B cell (primary cell): Measurements from ENCODE around the gene TMEM38A. TPM values are rescaled to one million over a fixed set of nuclear protein-coding genes. Genes with fewer than 3 reads are reported as not detected.

Experiments
- ATAC-seq: fragments of 200-7000 bp; cut with Tn5 transposase; one replicate; pipeline ENCODE4 v1.10.0; 2021; ENCODE audit warnings: low read depth, mild to moderate bottlenecking, moderate number of reproducible peaks, moderate library complexity
- CTCF ChIA-PET: fragments of 350-600 bp; sonication (Branson Sonifier 250); formaldehyde crosslinking; loops from one replicate; lab custom pipeline; 2021; ENCODE audit warnings: antibody characterized with exemption, inconsistent platforms; lab: Charles Lee
- POLR2A ChIA-PET: fragments of 350-600 bp; sonication (Branson Sonifier 250); formaldehyde crosslinking; loops from one replicate; lab custom pipeline; 2021; ENCODE audit warnings: antibody characterized with exemption; lab: Charles Lee
- DNase-seq: peaks from one replicate; pipeline ENCODE4 v3.0.0; 2013
- H2AFZ ChIP-seq: 2 replicates; pipeline ENCODE4 v1.6.1; 2012; ENCODE audit warnings: mild to moderate bottlenecking, low read depth, low read length; ENCODE audit not compliant: insufficient read depth, poor library complexity, severe bottlenecking
- H3K27ac ChIP-seq, 2 donors: 1 replicate in 1 of 2; 2 replicates in 1 of 2; pipeline ENCODE4 v1.5.1; 2012 to 2013; ENCODE audit warnings: low read length in 2 of 2, mild to moderate bottlenecking in 2 of 2, moderate library complexity in 1 of 2
- H3K27me3 ChIP-seq, 4 experiments: fragments of 200-600 bp in 1 of 4; sonication (generic) in 1 of 4; replicated peaks in 1 of 4; 1 replicate in 2 of 4; 2 replicates in 2 of 4; pipeline versions ENCODE4 v1.6.1 to v1.7.0; 2013 to 2016; ENCODE audit warnings: low read length in 3 of 4, mild to moderate bottlenecking in 2 of 4, mixed read lengths in 1 of 4, moderate library complexity in 1 of 4; ENCODE audit not compliant: insufficient read depth in 4 of 4, control insufficient read depth in 3 of 4; ENCODE audit errors: control extremely low read depth in 1 of 4
- H3K36me3 ChIP-seq, 2 experiments: replicated peaks in 1 of 2; 1 replicate in 1 of 2; 2 replicates in 1 of 2; pipeline versions ENCODE4 v1.6.1 to v1.7.1; 2013; ENCODE audit warnings: low read length in 1 of 2; ENCODE audit not compliant: insufficient read depth in 2 of 2, control insufficient read depth in 1 of 2; ENCODE audit errors: control extremely low read depth in 1 of 2, extremely low read depth in 1 of 2
- H3K4me1 ChIP-seq, 2 donors: fragments of 200-600 bp in 1 of 2; sonication (generic) in 1 of 2; 1 replicate in 1 of 2; 2 replicates in 1 of 2; pipeline versions ENCODE4 v1.5.1 to v1.6.1; 2013 to 2017; ENCODE audit warnings: low read length in 2 of 2; ENCODE audit not compliant: control insufficient read depth in 2 of 2, insufficient read depth in 2 of 2
- H3K4me2 ChIP-seq: replicated peaks from 2 replicates; pipeline ENCODE3; 2012; ENCODE audit warnings: mild to moderate bottlenecking, low read depth, low read length; ENCODE audit not compliant: poor library complexity, severe bottlenecking
- H3K4me3 ChIP-seq, 5 experiments: fragments of 200-600 bp in 1 of 5; sonication (generic) in 1 of 5; 1 replicate in 3 of 5; 2 replicates in 2 of 5; pipeline versions ENCODE4 v1.5.1 to v1.7.0; 2011 to 2016; ENCODE audit warnings: low read length in 4 of 5, mild to moderate bottlenecking in 4 of 5, low read depth in 2 of 5, control low read depth in 1 of 5, moderate library complexity in 1 of 5; ENCODE audit not compliant: insufficient read depth in 1 of 5; ENCODE audit errors: control extremely low read depth in 1 of 5, extremely low read depth in 1 of 5
- H3K79me2 ChIP-seq: fragments of 200-600 bp; sonication (generic); one replicate; pipeline ENCODE4 v1.6.0; 2016; ENCODE audit warnings: low read length; ENCODE audit not compliant: control insufficient read depth, insufficient read depth
- H3K9ac ChIP-seq: fragments of 200-600 bp; sonication (generic); 2 replicates; pipeline ENCODE4 v1.6.1; 2017; ENCODE audit warnings: mild to moderate bottlenecking, low read length, moderate library complexity
- H3K9me3 ChIP-seq, 3 donors: one replicate each; pipeline versions ENCODE4 v1.6.1 to v1.7.1; 2013; ENCODE audit warnings: low read length in 2 of 3; ENCODE audit not compliant: control insufficient read depth in 2 of 3, insufficient read depth in 1 of 3; ENCODE audit errors: control extremely low read depth in 1 of 3
- H4K20me1 ChIP-seq: 2 replicates; pipeline ENCODE4 v1.6.0; 2012; ENCODE audit warnings: mild to moderate bottlenecking, low read length; ENCODE audit not compliant: insufficient read depth, control insufficient read depth, poor library complexity, severe bottlenecking
- H3K27ac Mint-ChIP-seq: one replicate; pipeline ENCODE4 v1.8.0; 2021; ENCODE audit warnings: mixed read lengths
- H3K27me3 Mint-ChIP-seq: one replicate; pipeline ENCODE4 v1.8.0; 2021; ENCODE audit warnings: mixed read lengths
- H3K4me1 Mint-ChIP-seq: one replicate; pipeline ENCODE4 v1.8.0; 2021; ENCODE audit warnings: mixed read lengths
- H3K4me3 Mint-ChIP-seq: one replicate; pipeline ENCODE4 v1.8.0; 2021; ENCODE audit warnings: mixed read lengths
- H3K9me3 Mint-ChIP-seq: one replicate; pipeline ENCODE4 v1.8.0; 2022; ENCODE audit warnings: mixed read lengths; ENCODE audit not compliant: insufficient read depth
- CTCF ChIP-seq: fragments of 200-600 bp; IDR thresholded peaks from one replicate; pipeline ENCODE4 v1.8.0; 2022; ENCODE audit warnings: antibody characterized with exemption, mild to moderate bottlenecking
- EZH2 ChIP-seq: IDR thresholded peaks from 2 replicates; pipeline ENCODE4 v1.6.1; 2012; ENCODE audit warnings: borderline replicate concordance, low read depth, mild to moderate bottlenecking, moderate library complexity, low read length; ENCODE audit not compliant: insufficient read depth, poor library complexity, severe bottlenecking
- WGBS: methylation state at CpG from one replicate; pipeline ENCODE4 v1.1.5; 2013; ENCODE audit warnings: missing lambda C conversion rate; ENCODE audit not compliant: insufficient coverage; 5-methylcytosine and 5-hydroxymethylcytosine counted together
- intact Hi-C: fragments of 100-400 bp; cut with micrococcal nuclease; formaldehyde crosslinking; loops from one replicate; pipeline ENCODE4 v1.10.0; 2022
- polyA plus RNA-seq: library from polyadenylated mRNA; depleted of rRNA; stranded (reverse); fragments of >200 nt; gene quantifications from 2 replicates; pipeline ENCODE4 v1.2.3, GENCODE V29; 2012
- total RNA-seq, 2 donors: library from RNA; stranded (reverse); fragments of 120-200 nt in 1 of 2; gene quantifications; 1 replicate in 1 of 2; 2 replicates in 1 of 2; pipeline versions ENCODE4 v1.2.3 to v1.2.4, GENCODE V29; 2013 to 2022

The TMEM38A gene
- total and polyA plus RNA-seq, 2 donors (not counting 1 experiment from before 2014, with no cell fraction given): 5.7 to 7.1 TPM

GRCh38 chr19:16626796-16627192, 34.1 kb upstream of the TMEM38A start:
- Histone ChIP-seq H3K27me3 (no peaks in the 10 kb centered on the region), H3K9me3 (peaks cover 0 to 4% (median 0%) of the 10 kb centered on the region in 3 donors), H3K4me2 (peak overlapping the region; percentile 100), H3K4me1 (peaks cover 23 to 27% of the 10 kb centered on the region in 2 donors), H3K79me2 (peaks cover 75% of the 10 kb centered on the region), H3K9ac (peak overlapping the region; percentile 85), H3K27ac (peak overlapping the region; percentile 36 to 85), H3K36me3 (peaks cover 0 to 38% of the 10 kb centered on the region in 2 experiments), H3K4me3 (peak overlapping the region; percentile 11 to 92 (median 77)), H2AFZ (peak overlapping the region; percentile 13), H4K20me1 (peaks cover 58% of the 10 kb centered on the region)
- Mint-ChIP-seq H3K9me3 (no peaks in the 10 kb centered on the region), H3K27ac (peak overlapping the region; percentile 89), H3K4me3 (peak overlapping the region; percentile 90), H3K4me1 (peaks cover 60% of the 10 kb centered on the region), H3K27me3 (no peaks in the 10 kb centered on the region)
- ChIA-PET CTCF (interaction anchor here (1.6 to 2.9 kb wide), 5 partner anchors 8 to 42 kb away, joined by 5 to 12 read pairs (median 7); partner anchors contain the start of genes SMIM7 and TMEM38A), POLR2A (interaction anchor here (0.8 to 3.5 kb wide), 4 partner anchors 33 to 86 kb away, joined by 4 to 43 read pairs (median 8); partner anchors contain the start of gene SMIM7)
- WGBS: 7% methylated on average over 6 of the region's 12 CpGs
- DNase-seq (no peak), ATAC-seq (no peak)
- no peak for TF ChIP-seq CTCF
- TF ChIP-seq EZH2: no peak
- intact Hi-C loops: no loop called here
